Activated naive CD4-positive, alpha-beta T cell treated with anti-CD3 and anti-CD28 coated beads, Interleukin-2, amount 50 U/mL, for 16 hours (primary cell): ENCODE measurements around the gene SECTM1.

Experiments
- DNase-seq: peaks from one replicate; pipeline ENCODE4 v3.0.0-alpha.2; 2020

Gene SECTM1

GRCh38 chr17:82297714-82298537, 35.6 kb downstream of the SECTM1 start:
- DNase-seq, result peak; percentile 90

GRCh38 chr17:82297280-82297713, 36.3 kb downstream of the SECTM1 start:
- DNase-seq, result peak; percentile 71

- no peak for DNase-seq
Measured at GRCh38 chr17:82296511-82297279, 36.9 kb downstream of the SECTM1 start.

GRCh38 chr17:82295472-82295814, 38.1 kb downstream of the SECTM1 start:
- no peak for DNase-seq

- DNase-seq, result no peak
Measured at GRCh38 chr17:82294064-82294773, 39.3 kb downstream of the SECTM1 start.

GRCh38 chr17:82292251-82293154, 41.1 kb downstream of the SECTM1 start:
- DNase-seq, result peak; percentile 91

- DNase-seq, result no peak
Measured at GRCh38 chr17:82291582-82292250, 41.9 kb downstream of the SECTM1 start.

- no peak for DNase-seq
Measured at GRCh38 chr17:82287868-82288801, 45.4 kb downstream of the SECTM1 start.

- DNase-seq, result no peak
Measured at GRCh38 chr17:82287013-82287867, 46.3 kb downstream of the SECTM1 start.

- DNase-seq, result no peak
Measured at GRCh38 chr17:82285141-82285540, 48.4 kb downstream of the SECTM1 start.

GRCh38 chr17:82283208-82283749, 50.3 kb downstream of the SECTM1 start:
- peak; percentile 36 for DNase-seq

- DNase-seq, result no peak
Measured at GRCh38 chr17:82282239-82283207, 51.0 kb downstream of the SECTM1 start.

GRCh38 chr17:82281502-82282238, 51.9 kb downstream of the SECTM1 start:
- DNase-seq, result peak; percentile 25

GRCh38 chr17:82281076-82281475, 52.5 kb downstream of the SECTM1 start:
- no peak for DNase-seq

- no peak for DNase-seq
Measured at GRCh38 chr17:82280537-82280936, 53.0 kb downstream of the SECTM1 start.

GRCh38 chr17:82278786-82279391, 54.7 kb downstream of the SECTM1 start:
- DNase-seq, result no peak

GRCh38 chr17:82278308-82278707, 55.3 kb downstream of the SECTM1 start:
- no peak for DNase-seq
